HCT116 (cell line): ENCODE measurements around the gene BNIPL.

ENCODE experiments used
- EZH2 ChIP-seq: fragments of 200-600 bp; sonication (generic); IDR thresholded peaks from 2 replicates; pipeline ENCODE4 v1.6.1; 2017; ENCODE audit warnings: antibody characterized with exemption, mixed run types
- EZH2phosphoT487 ChIP-seq: fragments of 200-600 bp; IDR thresholded peaks from 2 replicates; pipeline ENCODE4 v1.6.1; 2018; ENCODE audit warnings: antibody characterized with exemption, borderline replicate concordance
- TF ChIP-seq, protein P1 (sequence below), 3 experiments: fragments of 200-600 bp in 1 of 3; sonication (generic) in 1 of 3; IDR thresholded peaks in 2 of 3; conservative IDR thresholded peaks in 1 of 3; 2 replicates each; pipeline ENCODE4 v1.5.1; 2012 to 2017; ENCODE audit warnings: low read depth in 2 of 3, low read length in 2 of 3, antibody characterized with exemption in 1 of 3, borderline replicate concordance in 1 of 3, control low read depth in 1 of 3, mild to moderate bottlenecking in 1 of 3, mixed read lengths in 1 of 3, mixed run types in 1 of 3, moderate library complexity in 1 of 3; ENCODE audit not compliant: insufficient read depth in 1 of 3
- TF ChIP-seq, protein P2 (sequence below): IDR thresholded peaks from 2 replicates; pipeline ENCODE4 v1.6.1; 2012
- TF ChIP-seq, protein P3 (sequence below): IDR thresholded peaks from 2 replicates; pipeline ENCODE4 v1.6.1; 2011; ENCODE audit warnings: mild to moderate bottlenecking, low read length, moderate library complexity; ENCODE audit not compliant: insufficient replicate concordance; ENCODE audit errors: extremely low read depth

DNA sequence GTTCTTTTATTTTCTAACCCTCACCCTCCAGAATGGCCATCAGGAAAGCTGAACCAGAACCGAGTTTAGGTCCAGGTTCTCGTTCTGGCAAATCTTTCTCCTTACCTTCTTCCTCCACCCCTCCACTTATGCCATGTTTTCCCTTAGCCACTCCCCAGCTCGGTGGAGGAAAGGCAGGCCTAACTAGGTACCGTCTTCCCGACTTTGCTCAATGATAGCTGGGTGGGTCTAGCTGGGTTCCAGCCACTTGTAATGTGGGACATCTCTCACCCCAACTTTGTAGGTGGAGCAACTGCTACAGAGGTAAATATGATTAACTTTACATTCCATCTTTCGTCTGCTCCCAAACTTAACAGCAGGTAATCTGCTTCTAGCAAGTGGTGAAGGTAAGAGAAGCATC is 646 bp downstream of the BNIPL start:
- no peak for TF ChIP-seq EZH2
- TF ChIP-seq, protein P1, sequence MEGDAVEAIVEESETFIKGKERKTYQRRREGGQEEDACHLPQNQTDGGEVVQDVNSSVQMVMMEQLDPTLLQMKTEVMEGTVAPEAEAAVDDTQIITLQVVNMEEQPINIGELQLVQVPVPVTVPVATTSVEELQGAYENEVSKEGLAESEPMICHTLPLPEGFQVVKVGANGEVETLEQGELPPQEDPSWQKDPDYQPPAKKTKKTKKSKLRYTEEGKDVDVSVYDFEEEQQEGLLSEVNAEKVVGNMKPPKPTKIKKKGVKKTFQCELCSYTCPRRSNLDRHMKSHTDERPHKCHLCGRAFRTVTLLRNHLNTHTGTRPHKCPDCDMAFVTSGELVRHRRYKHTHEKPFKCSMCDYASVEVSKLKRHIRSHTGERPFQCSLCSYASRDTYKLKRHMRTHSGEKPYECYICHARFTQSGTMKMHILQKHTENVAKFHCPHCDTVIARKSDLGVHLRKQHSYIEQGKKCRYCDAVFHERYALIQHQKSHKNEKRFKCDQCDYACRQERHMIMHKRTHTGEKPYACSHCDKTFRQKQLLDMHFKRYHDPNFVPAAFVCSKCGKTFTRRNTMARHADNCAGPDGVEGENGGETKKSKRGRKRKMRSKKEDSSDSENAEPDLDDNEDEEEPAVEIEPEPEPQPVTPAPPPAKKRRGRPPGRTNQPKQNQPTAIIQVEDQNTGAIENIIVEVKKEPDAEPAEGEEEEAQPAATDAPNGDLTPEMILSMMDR (IDR thresholded peaks at IDR 0.05 in 2 of 3, conservative IDR thresholded peaks at IDR 0.05 in 1 of 3; ENCODE audit: borderline replicate concordance in 1 of 3, insufficient read depth in 1 of 3, low read depth in 2 of 3, low read length in 2 of 3) = no peak
- TF ChIP-seq EZH2phosphoT487 = no peak
- TF ChIP-seq, protein P2, sequence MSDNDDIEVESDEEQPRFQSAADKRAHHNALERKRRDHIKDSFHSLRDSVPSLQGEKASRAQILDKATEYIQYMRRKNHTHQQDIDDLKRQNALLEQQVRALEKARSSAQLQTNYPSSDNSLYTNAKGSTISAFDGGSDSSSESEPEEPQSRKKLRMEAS = no peak
- TF ChIP-seq, protein P3, sequence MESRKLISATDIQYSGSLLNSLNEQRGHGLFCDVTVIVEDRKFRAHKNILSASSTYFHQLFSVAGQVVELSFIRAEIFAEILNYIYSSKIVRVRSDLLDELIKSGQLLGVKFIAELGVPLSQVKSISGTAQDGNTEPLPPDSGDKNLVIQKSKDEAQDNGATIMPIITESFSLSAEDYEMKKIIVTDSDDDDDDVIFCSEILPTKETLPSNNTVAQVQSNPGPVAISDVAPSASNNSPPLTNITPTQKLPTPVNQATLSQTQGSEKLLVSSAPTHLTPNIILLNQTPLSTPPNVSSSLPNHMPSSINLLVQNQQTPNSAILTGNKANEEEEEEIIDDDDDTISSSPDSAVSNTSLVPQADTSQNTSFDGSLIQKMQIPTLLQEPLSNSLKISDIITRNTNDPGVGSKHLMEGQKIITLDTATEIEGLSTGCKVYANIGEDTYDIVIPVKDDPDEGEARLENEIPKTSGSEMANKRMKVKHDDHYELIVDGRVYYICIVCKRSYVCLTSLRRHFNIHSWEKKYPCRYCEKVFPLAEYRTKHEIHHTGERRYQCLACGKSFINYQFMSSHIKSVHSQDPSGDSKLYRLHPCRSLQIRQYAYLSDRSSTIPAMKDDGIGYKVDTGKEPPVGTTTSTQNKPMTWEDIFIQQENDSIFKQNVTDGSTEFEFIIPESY = no peak
